Endothelial cell of umbilical vein (primary cell): ENCODE measurements around the gene RAB44. TPM values are rescaled to one million over a fixed set of nuclear protein-coding genes. Genes with fewer than 3 reads are reported as not detected.

Experiments used
- BruUV-seq: library from RNA; stranded (reverse); fragments of 400-500 nt; replicated peaks from 2 replicates; lab custom pipeline; 2021; lab: Mats Ljungman, UMichigan
- CTCF ChIA-PET: fragments of 300-600, 350-600 bp; sonication (Branson Sonifier 250); formaldehyde crosslinking; loops from one replicate; lab custom pipeline; 2021; ENCODE audit warnings: antibody characterized with exemption, inconsistent platforms; lab: Charles Lee
- POLR2A ChIA-PET: fragments of 300-600, 350-600 bp; sonication (Branson Sonifier 250); formaldehyde crosslinking; loops from one replicate; lab custom pipeline; 2021; ENCODE audit warnings: antibody characterized with exemption, inconsistent platforms; lab: Charles Lee
- DNase-seq: peaks from one replicate; pipeline ENCODE4 v3.0.0-alpha.2; 2011; ENCODE audit warnings: low read depth, low spot score
- FAIRE-seq: peaks from 2 replicates; lab custom pipeline; 2011; peaks lifted over from hg19 to GRCh38; lab: Jason Lieb, UNC
- H2AFZ ChIP-seq: 2 replicates; pipeline ENCODE4 v1.6.0; 2012; ENCODE audit warnings: low read depth, low read length, control low read depth, inconsistent platforms
- H3K27ac ChIP-seq: 2 replicates; pipeline ENCODE4 v1.5.1; 2011; ENCODE audit warnings: low read depth, mild to moderate bottlenecking, control low read depth, low read length, moderate library complexity; ENCODE audit not compliant: insufficient read depth
- H3K27me3 ChIP-seq, 2 experiments: 2 replicates each; pipeline versions ENCODE4 v1.6.0 to v1.6.1; 2011; ENCODE audit warnings: low read length in 2 of 2, mixed read lengths in 1 of 2; ENCODE audit not compliant: control insufficient read depth in 2 of 2, insufficient read depth in 2 of 2
- H3K36me3 ChIP-seq, 2 experiments: 2 replicates in 1 of 2; 3 replicates in 1 of 2; pipeline ENCODE4 v1.5.1; 2011; ENCODE audit warnings: low read length in 2 of 2, mild to moderate bottlenecking in 1 of 2, moderate library complexity in 1 of 2; ENCODE audit not compliant: control insufficient read depth in 2 of 2, insufficient read depth in 2 of 2; ENCODE audit errors: extremely low read depth in 1 of 2
- H3K4me1 ChIP-seq: 3 replicates; pipeline ENCODE4 v1.5.1; 2011; ENCODE audit warnings: mild to moderate bottlenecking, low read length; ENCODE audit not compliant: control insufficient read depth, insufficient read depth; ENCODE audit errors: extremely low read depth
- H3K4me2 ChIP-seq: 2 replicates; pipeline ENCODE4 v1.6.1; 2011; ENCODE audit warnings: low read length, control low read depth, mixed read lengths; ENCODE audit not compliant: insufficient read depth
- H3K4me3 ChIP-seq, 3 experiments: fragments of 200-600 bp in 1 of 3; sonication (generic), shearing (Covaris generic) in 1 of 3; replicated peaks in 1 of 3; 2 replicates each; pipeline ENCODE4 v1.5.1; 2011 to 2016; ENCODE audit warnings: control low read depth in 3 of 3, low read length in 3 of 3, mild to moderate bottlenecking in 2 of 3, inconsistent platforms in 1 of 3, low read depth in 1 of 3, moderate library complexity in 1 of 3; ENCODE audit not compliant: insufficient read depth in 1 of 3
- H3K79me2 ChIP-seq: 2 replicates; pipeline ENCODE4 v1.6.0; 2012; ENCODE audit warnings: low read length, inconsistent platforms; ENCODE audit not compliant: control insufficient read depth, insufficient read depth
- H3K9ac ChIP-seq: replicated peaks from 2 replicates; pipeline ENCODE3; 2011; ENCODE audit warnings: low read length, control low read depth; ENCODE audit not compliant: insufficient read depth; ENCODE audit errors: extremely low read depth
- H3K9me1 ChIP-seq: replicated peaks from 3 replicates; pipeline ENCODE4 v1.6.0; 2011; ENCODE audit warnings: mild to moderate bottlenecking, low read length; ENCODE audit not compliant: control insufficient read depth, insufficient read depth; ENCODE audit errors: extremely low read depth
- H3K9me3 ChIP-seq: replicated peaks from 2 replicates; pipeline ENCODE4 v1.5.1; 2012; ENCODE audit warnings: low read length, inconsistent platforms; ENCODE audit not compliant: control insufficient read depth, insufficient read depth
- H4K20me1 ChIP-seq: replicated peaks from 2 replicates; pipeline ENCODE3; 2011; ENCODE audit warnings: mild to moderate bottlenecking, low read length; ENCODE audit not compliant: control insufficient read depth, insufficient read depth; ENCODE audit errors: extremely low read depth
- EZH2 ChIP-seq: IDR thresholded peaks from 2 replicates; pipeline ENCODE4 v1.6.1; 2012; ENCODE audit warnings: borderline replicate concordance, low read depth, mild to moderate bottlenecking, moderate library complexity, low read length, inconsistent platforms; ENCODE audit not compliant: severe bottlenecking
- FOS ChIP-seq: IDR thresholded peaks from 2 replicates; pipeline ENCODE4 v1.6.1; 2011; ENCODE audit warnings: mild to moderate bottlenecking, low read length, moderate library complexity, borderline replicate concordance; ENCODE audit not compliant: insufficient read depth
- GATA2 ChIP-seq: IDR thresholded peaks from 2 replicates; pipeline ENCODE4 v1.7.0; 2011; ENCODE audit warnings: low read depth, mild to moderate bottlenecking, moderate library complexity, mixed read lengths, low read length; ENCODE audit not compliant: insufficient read length, insufficient read depth
- JUN ChIP-seq: IDR thresholded peaks from 2 replicates; pipeline ENCODE4 v1.6.1; 2011; ENCODE audit warnings: borderline replicate concordance, low read depth; ENCODE audit not compliant: insufficient read length, insufficient read depth
- MYC ChIP-seq: IDR thresholded peaks from one replicate; pipeline ENCODE4 v1.6.1; 2011; ENCODE audit warnings: mild to moderate bottlenecking, low read depth, low read length
- POLR2A ChIP-seq: IDR thresholded peaks from 2 replicates; pipeline ENCODE4 v1.6.1; 2012; ENCODE audit warnings: low read depth, mild to moderate bottlenecking, control low read depth, low read length
- POLR2AphosphoS5 ChIP-seq: IDR thresholded peaks from 2 replicates; pipeline ENCODE4 v1.6.1; 2012; ENCODE audit warnings: low read depth, mild to moderate bottlenecking, control low read depth, low read length, moderate library complexity; ENCODE audit not compliant: insufficient read depth
- dilution Hi-C: fragments of 300-500 bp; cut with MboI; formaldehyde crosslinking; loops from one replicate; pipeline ENCODE4 v1.15.0; 2019; ENCODE audit warnings: low sequenced_read_pairs; ENCODE audit not compliant: extremely low pct_ligation_motif_present
- intact Hi-C: fragments of 100-400 bp; cut with micrococcal nuclease; formaldehyde crosslinking; loops from one replicate; pipeline ENCODE4 v1.10.0; 2022
- polyA plus RNA-seq, 4 experiments: library from polyadenylated mRNA; depleted of rRNA in 3 of 4; stranded (reverse) in 3 of 4; unstranded in 1 of 4; fragments of >200 nt; gene quantifications; 2 replicates each; pipeline versions ENCODE4 v1.2.1 to v1.2.3, GENCODE V29; 2011 to 2012; ENCODE audit warnings: missing spikeins in 1 of 4
- total RNA-seq: library from RNA; stranded (reverse); gene quantifications from 2 replicates; pipeline ENCODE4 v1.2.3, GENCODE V29; 2021
- TF ChIP-seq, protein P1 (sequence below): IDR thresholded peaks from 2 replicates; pipeline ENCODE4 v1.6.1; 2011; ENCODE audit not compliant: insufficient read depth, insufficient read length
- TF ChIP-seq, protein P2 (sequence below), 2 donors: IDR thresholded peaks; 1 replicate in 1 of 2; 2 replicates in 1 of 2; pipeline ENCODE4 v1.5.1; 2011; ENCODE audit warnings: low read length in 2 of 2, mild to moderate bottlenecking in 2 of 2, moderate library complexity in 2 of 2, control low read depth in 1 of 2, inconsistent platforms in 1 of 2, low read depth in 1 of 2; ENCODE audit not compliant: insufficient read depth in 1 of 2; ENCODE audit errors: extremely low read depth in 1 of 2

Gene RAB44
- total and polyA plus RNA-seq, 2 donors (not counting 3 experiments of a cell fraction or from before 2014, with no cell fraction given): 0.03 to 0.11 TPM

DNA sequence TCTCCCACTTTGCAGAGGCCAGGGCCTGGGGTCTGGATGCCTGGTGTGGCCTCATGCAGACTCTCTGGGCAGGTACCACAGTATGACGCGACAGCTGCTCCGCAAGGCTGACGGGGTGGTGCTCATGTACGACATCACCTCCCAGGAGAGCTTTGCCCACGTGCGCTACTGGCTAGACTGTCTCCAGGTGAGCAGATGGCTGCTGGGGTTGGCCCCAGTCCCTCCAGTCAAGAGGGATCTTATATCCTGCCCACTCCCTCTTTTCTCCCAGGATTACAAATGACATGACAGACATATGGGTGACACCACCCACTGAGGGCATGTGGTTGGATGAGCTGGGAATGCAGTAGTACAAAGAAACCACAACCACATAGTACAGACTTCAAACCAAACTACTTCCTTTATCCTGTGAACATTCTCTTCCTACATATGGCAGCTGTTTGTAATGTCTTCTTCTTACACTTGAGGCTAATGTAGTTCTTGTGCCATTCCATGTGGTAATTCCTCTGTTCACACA lies 29.9 kb downstream of the RAB44 start:
- Histone ChIP-seq H3K27ac (no peak overlapping the region), H3K27me3 (no peaks in the 10 kb centered on the region), H3K9me3 (no peaks in the 10 kb centered on the region), H3K36me3 (no peaks in the 10 kb centered on the region), H3K79me2 (no peaks in the 10 kb centered on the region), H3K4me2 (no peak overlapping the region), H3K4me1 (peaks cover 2% of the 10 kb centered on the region), H3K9ac (no peak overlapping the region), H3K4me3 (no peak overlapping the region), H2AFZ (no peak overlapping the region), H3K9me1 (no peaks in the 10 kb centered on the region), H4K20me1 (no peaks in the 10 kb centered on the region)
- ChIA-PET CTCF (interaction anchor here (1.0 to 2.0 kb wide), 3 partner anchors 28 to 113 kb away, joined by 3 to 5 read pairs (median 4); no protein-coding TSS in a partner anchor), POLR2A (no interaction called here)
- FAIRE-seq (no peak), DNase-seq (no peak)
- BruUV-seq: no TSS peak
- no peak for TF ChIP-seq FOS
- TF ChIP-seq POLR2AphosphoS5: no peak
- TF ChIP-seq EZH2: no peak
- TF ChIP-seq JUN: no peak
- no peak for TF ChIP-seq POLR2A
- no peak for TF ChIP-seq MYC
- TF ChIP-seq, protein P1, sequence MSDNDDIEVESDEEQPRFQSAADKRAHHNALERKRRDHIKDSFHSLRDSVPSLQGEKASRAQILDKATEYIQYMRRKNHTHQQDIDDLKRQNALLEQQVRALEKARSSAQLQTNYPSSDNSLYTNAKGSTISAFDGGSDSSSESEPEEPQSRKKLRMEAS: no peak
- TF ChIP-seq GATA2: no peak
- TF ChIP-seq, protein P2, sequence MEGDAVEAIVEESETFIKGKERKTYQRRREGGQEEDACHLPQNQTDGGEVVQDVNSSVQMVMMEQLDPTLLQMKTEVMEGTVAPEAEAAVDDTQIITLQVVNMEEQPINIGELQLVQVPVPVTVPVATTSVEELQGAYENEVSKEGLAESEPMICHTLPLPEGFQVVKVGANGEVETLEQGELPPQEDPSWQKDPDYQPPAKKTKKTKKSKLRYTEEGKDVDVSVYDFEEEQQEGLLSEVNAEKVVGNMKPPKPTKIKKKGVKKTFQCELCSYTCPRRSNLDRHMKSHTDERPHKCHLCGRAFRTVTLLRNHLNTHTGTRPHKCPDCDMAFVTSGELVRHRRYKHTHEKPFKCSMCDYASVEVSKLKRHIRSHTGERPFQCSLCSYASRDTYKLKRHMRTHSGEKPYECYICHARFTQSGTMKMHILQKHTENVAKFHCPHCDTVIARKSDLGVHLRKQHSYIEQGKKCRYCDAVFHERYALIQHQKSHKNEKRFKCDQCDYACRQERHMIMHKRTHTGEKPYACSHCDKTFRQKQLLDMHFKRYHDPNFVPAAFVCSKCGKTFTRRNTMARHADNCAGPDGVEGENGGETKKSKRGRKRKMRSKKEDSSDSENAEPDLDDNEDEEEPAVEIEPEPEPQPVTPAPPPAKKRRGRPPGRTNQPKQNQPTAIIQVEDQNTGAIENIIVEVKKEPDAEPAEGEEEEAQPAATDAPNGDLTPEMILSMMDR (IDR thresholded peaks at IDR 0.05; ENCODE audit: extremely low read depth in 1 of 2, insufficient read depth in 1 of 2, low read depth in 1 of 2, low read length in 2 of 2): no peak
- dilution Hi-C loops (no loop called here), intact Hi-C loops (no loop called here)
